K562 (cell line): ENCODE results near the gene HNRNPF. TPM values are rescaled to one million over a fixed set of nuclear protein-coding genes. Genes with fewer than 3 reads are reported as not detected.

Experiments
- CBFA2T3 ChIP-seq: fragments of 450-650 bp; IDR thresholded peaks from 2 replicates; pipeline ENCODE4 v1.6.1; 2017
- ETV6 ChIP-seq, 3 experiments: fragments of 150-350 bp in 1 of 3; sonication (generic) in 1 of 3; formaldehyde crosslinking in 1 of 3; IDR thresholded peaks; 2 replicates each; pipeline versions ENCODE4 v1.6.1 to v1.8.0; 2014 to 2022; ENCODE audit warnings: borderline replicate concordance in 2 of 3, low read depth in 2 of 3, antibody characterized with exemption in 1 of 3, low read length in 1 of 3, mild to moderate bottlenecking in 1 of 3, missing genetic modification reagents in 1 of 3
- FOXJ2 ChIP-seq: fragments of 200-800 bp; sonication (Bioruptor generic); IDR thresholded peaks from 2 replicates; pipeline ENCODE4 v1.6.1; 2016; ENCODE audit warnings: missing genetic modification characterization, missing compliant biosample characterization
- GABPB2 ChIP-seq: fragments of 250-450 bp; sonication (Bioruptor Pico); conservative IDR thresholded peaks from 2 replicates; pipeline ENCODE4 v1.5.1; 2021; ENCODE audit warnings: mild to moderate bottlenecking
- MTA2 ChIP-seq: fragments of 450-650 bp; IDR thresholded peaks from 2 replicates; pipeline ENCODE4 v1.6.1; 2016; ENCODE audit warnings: low read depth
- NR1H2 ChIP-seq: sonication (generic); formaldehyde crosslinking; IDR thresholded peaks from 2 replicates; pipeline ENCODE4 v1.4.0; 2020; ENCODE audit warnings: mild to moderate bottlenecking, missing genetic modification reagents
- SMAD4 ChIP-seq: fragments of 250-450 bp; sonication (Bioruptor Pico); conservative IDR thresholded peaks from 2 replicates; pipeline ENCODE4 v1.8.0; 2021; ENCODE audit warnings: inconsistent platforms, mild to moderate bottlenecking, moderate library complexity
- ZBTB7A ChIP-seq: IDR thresholded peaks from 2 replicates; pipeline ENCODE4 v1.6.1; 2011; ENCODE audit warnings: low read depth, mild to moderate bottlenecking, low read length, moderate library complexity, borderline replicate concordance; ENCODE audit not compliant: control insufficient read depth
- ZFP36 ChIP-seq: fragments of 150-350 bp; IDR thresholded peaks from 2 replicates; pipeline ENCODE4 v1.6.1; 2018; ENCODE audit warnings: low read length, low read depth; ENCODE audit not compliant: partially characterized antibody
- ZNF124 ChIP-seq: sonication (generic); formaldehyde crosslinking; IDR thresholded peaks from 2 replicates; pipeline ENCODE4 v1.8.1; 2022; ENCODE audit warnings: missing genetic modification reagents
- ZNF146 ChIP-seq: IDR thresholded peaks from one replicate; pipeline ENCODE4 v1.6.1; 2018; ENCODE audit warnings: missing compliant biosample characterization; ENCODE audit not compliant: unreplicated experiment
- ZNF23 ChIP-seq: fragments of 250-450 bp; sonication (Bioruptor Pico); IDR thresholded peaks from 2 replicates; pipeline ENCODE4 v1.4.0; 2020; ENCODE audit warnings: mild to moderate bottlenecking
- ZNF785 ChIP-seq: fragments of 250-450 bp; sonication (Bioruptor Pico); IDR thresholded peaks from 2 replicates; pipeline ENCODE4 v1.4.0; 2020; ENCODE audit warnings: mild to moderate bottlenecking
- ZSCAN32 ChIP-seq: fragments of 450-650 bp; formaldehyde crosslinking; IDR thresholded peaks from 2 replicates; pipeline ENCODE4 v1.4.0; 2020; ENCODE audit warnings: mild to moderate bottlenecking, moderate library complexity
- polyA plus RNA-seq, 8 experiments: library from polyadenylated mRNA; depleted of rRNA in 4 of 8; stranded (reverse) in 5 of 8; unstranded in 3 of 8; fragments of >200 nt; fragmentation: Nextera tagmentation in 2 of 8; fragmentation: Illumina TruSeq in 1 of 8; extraction: Ambion mirVana in 2 of 8; extraction: Trizol in 1 of 8; gene quantifications; 2 replicates each; pipeline versions ENCODE4 v1.2.1 to v1.2.3, GENCODE V29; 2011 to 2014; ENCODE audit warnings: inconsistent platforms in 1 of 8, missing spikeins in 1 of 8
- total RNA-seq, 7 experiments: library from RNA; depleted of rRNA in 6 of 7; stranded (reverse); fragments of >200 nt in 6 of 7; fragmentation: Illumina TruSeq in 2 of 7; extraction: Trizol in 2 of 7; gene quantifications; 2 replicates each; pipeline versions ENCODE4 v1.2.1 to v1.2.3, GENCODE V29; 2011 to 2021; ENCODE audit warnings: low replicate concordance in 1 of 7
- TF ChIP-seq, protein P1 (sequence below), 2 experiments: fragments of 200-800 bp in 1 of 2; sonication (Bioruptor generic) in 1 of 2; sonication (generic) in 1 of 2; formaldehyde crosslinking in 1 of 2; IDR thresholded peaks in 1 of 2; conservative IDR thresholded peaks in 1 of 2; 2 replicates each; pipeline versions ENCODE4 v1.5.0 to v1.6.1; 2016 to 2020; ENCODE audit warnings: missing compliant biosample characterization in 1 of 2, missing genetic modification characterization in 1 of 2, missing genetic modification reagents in 1 of 2
- TF ChIP-seq, protein P2 (sequence below): fragments of 450-650 bp; IDR thresholded peaks from 2 replicates; pipeline ENCODE4 v1.6.1; 2016; ENCODE audit warnings: low read depth, mild to moderate bottlenecking, moderate library complexity
- TF ChIP-seq, protein P3 (sequence below): fragments of 450-650 bp; IDR thresholded peaks from 2 replicates; pipeline ENCODE4 v1.6.1; 2016
- TF ChIP-seq, protein P4 (sequence below): sonication (generic); formaldehyde crosslinking; IDR thresholded peaks from 2 replicates; pipeline ENCODE4 v1.8.0; 2022; ENCODE audit warnings: mild to moderate bottlenecking, missing genetic modification reagents
- TF ChIP-seq, protein P5 (sequence below): fragments of 450-650 bp; IDR thresholded peaks from 2 replicates; pipeline ENCODE4 v1.7.1; 2018; ENCODE audit warnings: mild to moderate bottlenecking, low read depth; ENCODE audit not compliant: partially characterized antibody

The HNRNPF gene
- total and polyA plus RNA-seq, 9 of the 15 experiments (the other 6 are each of a cell fraction or from before 2014, with no cell fraction given), result 192 to 489 (median 416) TPM

DNA sequence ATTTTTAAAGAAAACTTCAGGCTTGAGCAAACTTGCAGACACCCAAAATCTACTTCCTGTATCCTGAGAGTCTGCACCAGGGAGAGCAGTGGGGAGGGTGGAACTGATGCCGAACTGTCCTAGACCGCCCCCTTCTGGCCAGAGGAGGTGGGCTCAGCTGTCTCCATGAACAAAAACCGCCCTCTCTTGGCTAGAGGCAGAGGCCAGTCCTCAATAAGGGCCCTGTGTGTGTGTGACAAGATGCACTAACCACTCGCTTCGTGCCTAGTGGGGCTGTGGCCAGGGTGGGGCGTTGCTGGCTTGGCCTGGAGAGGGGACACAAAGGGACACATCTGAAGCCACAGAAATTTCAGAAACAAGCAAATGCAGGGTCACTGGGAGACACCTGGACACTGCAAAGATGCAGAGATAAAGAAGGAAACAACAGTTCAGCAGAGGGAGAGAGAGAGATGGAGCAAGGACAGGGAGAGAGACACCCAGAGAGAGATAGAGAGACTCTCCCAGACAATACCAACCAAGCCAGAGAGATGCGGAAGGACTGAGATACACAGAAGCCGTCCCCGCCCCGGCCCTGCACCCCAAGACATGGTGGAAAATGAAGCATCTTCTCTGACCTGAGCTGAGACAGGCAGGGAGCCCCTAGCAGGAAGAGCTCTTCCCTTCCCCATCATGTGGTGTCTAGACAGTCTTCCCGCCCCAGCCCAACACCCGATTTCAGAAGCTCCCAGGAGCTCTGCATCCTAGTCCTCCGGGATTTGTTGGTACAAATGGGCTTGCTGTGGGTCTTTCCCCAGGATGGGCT is 60.3 kb downstream of the HNRNPF start (continued):
- TF ChIP-seq CBFA2T3, result no peak
- TF ChIP-seq, protein P1, sequence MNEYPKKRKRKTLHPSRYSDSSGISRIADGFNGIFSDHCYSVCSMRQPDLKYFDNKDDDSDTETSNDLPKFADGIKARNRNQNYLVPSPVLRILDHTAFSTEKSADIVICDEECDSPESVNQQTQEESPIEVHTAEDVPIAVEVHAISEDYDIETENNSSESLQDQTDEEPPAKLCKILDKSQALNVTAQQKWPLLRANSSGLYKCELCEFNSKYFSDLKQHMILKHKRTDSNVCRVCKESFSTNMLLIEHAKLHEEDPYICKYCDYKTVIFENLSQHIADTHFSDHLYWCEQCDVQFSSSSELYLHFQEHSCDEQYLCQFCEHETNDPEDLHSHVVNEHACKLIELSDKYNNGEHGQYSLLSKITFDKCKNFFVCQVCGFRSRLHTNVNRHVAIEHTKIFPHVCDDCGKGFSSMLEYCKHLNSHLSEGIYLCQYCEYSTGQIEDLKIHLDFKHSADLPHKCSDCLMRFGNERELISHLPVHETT (CRISPR knock-in tag; conservative IDR thresholded peaks at IDR 0.05 in 1 of 2, IDR thresholded peaks at IDR 0.05 in 1 of 2), result no peak
- no peak for TF ChIP-seq ZNF23 (CRISPR knock-in tag)
- no peak for TF ChIP-seq FOXJ2
- no peak for TF ChIP-seq SMAD4 (CRISPR knock-in tag)
- TF ChIP-seq ZNF785 (CRISPR knock-in tag), result no peak
- TF ChIP-seq MTA2, result no peak
- TF ChIP-seq, protein P2, sequence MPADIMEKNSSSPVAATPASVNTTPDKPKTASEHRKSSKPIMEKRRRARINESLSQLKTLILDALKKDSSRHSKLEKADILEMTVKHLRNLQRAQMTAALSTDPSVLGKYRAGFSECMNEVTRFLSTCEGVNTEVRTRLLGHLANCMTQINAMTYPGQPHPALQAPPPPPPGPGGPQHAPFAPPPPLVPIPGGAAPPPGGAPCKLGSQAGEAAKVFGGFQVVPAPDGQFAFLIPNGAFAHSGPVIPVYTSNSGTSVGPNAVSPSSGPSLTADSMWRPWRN, result no peak
- TF ChIP-seq ETV6 (IDR thresholded peaks at IDR 0.05; ENCODE audit: borderline replicate concordance in 1 of 2, low read depth in 2 of 2, low read length in 1 of 2), result no peak
- no peak for TF ChIP-seq ETV6 (CRISPR knock-in tag; IDR thresholded peaks at IDR 0.05; ENCODE audit: borderline replicate concordance)
- no peak for TF ChIP-seq NR1H2 (CRISPR knock-in tag)
- TF ChIP-seq ZBTB7A, result no peak
- TF ChIP-seq ZSCAN32 (CRISPR knock-in tag), result no peak
- TF ChIP-seq, protein P3, sequence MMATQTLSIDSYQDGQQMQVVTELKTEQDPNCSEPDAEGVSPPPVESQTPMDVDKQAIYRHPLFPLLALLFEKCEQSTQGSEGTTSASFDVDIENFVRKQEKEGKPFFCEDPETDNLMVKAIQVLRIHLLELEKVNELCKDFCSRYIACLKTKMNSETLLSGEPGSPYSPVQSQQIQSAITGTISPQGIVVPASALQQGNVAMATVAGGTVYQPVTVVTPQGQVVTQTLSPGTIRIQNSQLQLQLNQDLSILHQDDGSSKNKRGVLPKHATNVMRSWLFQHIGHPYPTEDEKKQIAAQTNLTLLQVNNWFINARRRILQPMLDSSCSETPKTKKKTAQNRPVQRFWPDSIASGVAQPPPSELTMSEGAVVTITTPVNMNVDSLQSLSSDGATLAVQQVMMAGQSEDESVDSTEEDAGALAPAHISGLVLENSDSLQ, result no peak; the same call in 1 of the 2 replicates
- TF ChIP-seq ZNF124, result no peak
- TF ChIP-seq, protein P4, sequence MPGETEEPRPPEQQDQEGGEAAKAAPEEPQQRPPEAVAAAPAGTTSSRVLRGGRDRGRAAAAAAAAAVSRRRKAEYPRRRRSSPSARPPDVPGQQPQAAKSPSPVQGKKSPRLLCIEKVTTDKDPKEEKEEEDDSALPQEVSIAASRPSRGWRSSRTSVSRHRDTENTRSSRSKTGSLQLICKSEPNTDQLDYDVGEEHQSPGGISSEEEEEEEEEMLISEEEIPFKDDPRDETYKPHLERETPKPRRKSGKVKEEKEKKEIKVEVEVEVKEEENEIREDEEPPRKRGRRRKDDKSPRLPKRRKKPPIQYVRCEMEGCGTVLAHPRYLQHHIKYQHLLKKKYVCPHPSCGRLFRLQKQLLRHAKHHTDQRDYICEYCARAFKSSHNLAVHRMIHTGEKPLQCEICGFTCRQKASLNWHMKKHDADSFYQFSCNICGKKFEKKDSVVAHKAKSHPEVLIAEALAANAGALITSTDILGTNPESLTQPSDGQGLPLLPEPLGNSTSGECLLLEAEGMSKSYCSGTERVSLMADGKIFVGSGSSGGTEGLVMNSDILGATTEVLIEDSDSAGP (CRISPR knock-in tag), result no peak
- TF ChIP-seq ZFP36, result peak; percentile 53
- TF ChIP-seq, protein P5, sequence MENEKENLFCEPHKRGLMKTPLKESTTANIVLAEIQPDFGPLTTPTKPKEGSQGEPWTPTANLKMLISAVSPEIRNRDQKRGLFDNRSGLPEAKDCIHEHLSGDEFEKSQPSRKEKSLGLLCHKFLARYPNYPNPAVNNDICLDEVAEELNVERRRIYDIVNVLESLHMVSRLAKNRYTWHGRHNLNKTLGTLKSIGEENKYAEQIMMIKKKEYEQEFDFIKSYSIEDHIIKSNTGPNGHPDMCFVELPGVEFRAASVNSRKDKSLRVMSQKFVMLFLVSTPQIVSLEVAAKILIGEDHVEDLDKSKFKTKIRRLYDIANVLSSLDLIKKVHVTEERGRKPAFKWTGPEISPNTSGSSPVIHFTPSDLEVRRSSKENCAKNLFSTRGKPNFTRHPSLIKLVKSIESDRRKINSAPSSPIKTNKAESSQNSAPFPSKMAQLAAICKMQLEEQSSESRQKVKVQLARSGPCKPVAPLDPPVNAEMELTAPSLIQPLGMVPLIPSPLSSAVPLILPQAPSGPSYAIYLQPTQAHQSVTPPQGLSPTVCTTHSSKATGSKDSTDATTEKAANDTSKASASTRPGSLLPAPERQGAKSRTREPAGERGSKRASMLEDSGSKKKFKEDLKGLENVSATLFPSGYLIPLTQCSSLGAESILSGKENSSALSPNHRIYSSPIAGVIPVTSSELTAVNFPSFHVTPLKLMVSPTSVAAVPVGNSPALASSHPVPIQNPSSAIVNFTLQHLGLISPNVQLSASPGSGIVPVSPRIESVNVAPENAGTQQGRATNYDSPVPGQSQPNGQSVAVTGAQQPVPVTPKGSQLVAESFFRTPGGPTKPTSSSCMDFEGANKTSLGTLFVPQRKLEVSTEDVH, result no peak
- TF ChIP-seq ZNF146 (CRISPR knock-in tag), result no peak
- no peak; the same call in 1 of the 2 replicates for TF ChIP-seq GABPB2 (CRISPR knock-in tag)
